CD4-positive, alpha-beta T cell treated with Interleukin-4 for 1 hour (primary cell): Measurements from ENCODE around the gene RPS27A.
A peak's percentile ranks its signal among the peaks of the same experiment; 100 is the strongest.
"Not testable (repeated sequence)": the region's sequence is repeated elsewhere in the genome, so short reads cannot be mapped to it uniquely, and the experiment has no call there.

Experiments used
- DNase-seq, 2 donors: peaks; one replicate each; pipeline ENCODE4 v3.0.0-alpha.2; 2020 to 2022

RPS27A gene

GRCh38 chr2:55239656-55240222, 7.3 kb downstream of the RPS27A start:
- DNase-seq, result no peak

DNA sequence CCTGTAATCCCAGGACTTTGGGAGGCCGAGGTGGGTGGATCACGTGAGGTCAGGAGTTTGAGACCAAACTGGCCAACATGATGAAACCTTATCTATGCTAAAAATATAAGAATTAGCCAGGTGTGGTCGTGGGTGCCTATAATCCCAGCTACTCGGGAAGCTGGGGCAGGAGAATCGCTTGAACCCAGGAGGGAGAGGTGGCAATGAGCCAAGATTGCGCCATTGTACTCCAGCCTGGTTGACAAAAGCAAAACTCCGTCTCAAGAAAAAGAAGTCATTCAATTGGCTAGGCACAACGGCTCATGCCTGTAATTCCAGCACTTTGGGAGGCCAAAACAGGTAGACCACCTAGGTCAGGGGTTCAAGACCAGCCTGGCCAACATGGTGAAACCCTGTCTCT, 9.1 kb downstream of the RPS27A start:
- DNase-seq, result not testable (repeated sequence)

DNA sequence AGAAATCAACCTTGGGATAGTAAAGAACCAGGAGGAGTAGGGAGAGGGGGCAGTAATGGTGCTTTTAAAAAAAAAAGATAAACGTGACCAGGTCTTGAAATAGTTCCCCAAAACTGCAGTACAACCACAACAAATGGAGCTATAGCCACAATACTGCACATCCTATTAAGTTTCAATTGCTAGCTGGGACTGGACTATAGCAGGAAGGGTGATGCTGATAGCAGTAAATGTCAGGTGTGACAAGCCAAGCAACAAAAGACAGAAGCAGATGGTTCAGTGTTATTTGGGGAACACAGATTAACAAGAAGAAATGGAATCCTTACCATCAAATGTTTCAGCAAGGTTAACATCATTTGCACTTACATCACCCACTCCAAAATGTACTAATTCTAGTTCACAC, 10.1 kb downstream of the RPS27A start:
- DNase-seq, result no peak

DNA sequence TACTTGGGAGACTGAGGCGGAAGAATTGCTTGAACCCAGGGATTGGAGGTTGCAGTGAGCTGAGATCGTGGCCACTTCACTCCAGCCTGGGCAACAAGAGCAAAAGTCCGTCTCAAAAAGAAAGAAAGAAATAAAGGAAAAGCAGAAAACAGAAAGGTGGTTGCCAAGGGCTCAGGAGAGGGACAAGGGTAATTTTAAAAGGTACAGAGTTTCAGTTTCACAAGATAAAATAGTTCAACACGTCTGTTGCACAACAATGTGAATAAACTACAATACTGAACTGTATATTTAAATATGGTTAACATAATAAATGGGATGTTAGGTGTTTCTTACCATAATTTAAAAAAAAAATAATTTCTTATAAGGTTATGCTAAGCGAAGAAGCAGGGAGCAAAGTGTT, 12.9 kb downstream of the RPS27A start:
- no peak for DNase-seq

DNA sequence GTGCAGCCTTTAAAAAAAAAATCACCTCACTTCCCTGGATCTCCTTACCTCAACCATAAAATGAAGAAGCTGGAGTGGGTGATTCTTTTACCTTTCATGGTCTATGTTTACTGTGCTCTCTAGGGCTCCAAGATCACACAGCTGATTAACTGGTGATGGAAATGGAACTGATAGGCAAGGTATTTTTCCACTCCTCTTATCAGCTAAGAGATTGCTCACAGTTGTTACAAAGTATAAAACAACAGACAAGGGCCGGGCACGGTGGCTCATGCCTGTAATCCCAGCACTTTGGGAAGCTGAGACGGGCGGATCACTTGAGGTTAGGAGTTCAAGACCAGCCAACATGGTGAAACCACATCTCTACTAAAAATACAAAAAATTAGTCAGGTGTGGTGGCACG, 14.5 kb downstream of the RPS27A start:
- no peak for DNase-seq

DNA sequence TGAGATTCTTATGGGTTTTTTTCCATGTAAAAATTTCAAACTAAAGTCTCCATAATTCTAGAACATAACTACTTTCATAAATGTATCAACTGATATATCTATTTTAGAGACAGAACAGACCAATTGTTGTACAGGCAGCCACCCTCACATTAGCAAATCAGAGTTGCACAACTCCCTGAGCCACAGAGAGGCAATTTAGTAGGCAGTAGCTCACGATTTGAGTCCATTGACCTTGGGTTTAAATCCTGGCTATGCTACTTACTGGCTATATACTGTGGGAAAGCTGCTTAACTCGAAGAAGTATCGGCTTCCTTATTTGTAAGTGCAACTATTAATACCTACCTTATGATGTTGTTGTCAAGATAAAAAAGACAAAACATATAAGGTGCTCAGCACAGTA, 20.3 kb downstream of the RPS27A start:
- no peak for DNase-seq

DNA sequence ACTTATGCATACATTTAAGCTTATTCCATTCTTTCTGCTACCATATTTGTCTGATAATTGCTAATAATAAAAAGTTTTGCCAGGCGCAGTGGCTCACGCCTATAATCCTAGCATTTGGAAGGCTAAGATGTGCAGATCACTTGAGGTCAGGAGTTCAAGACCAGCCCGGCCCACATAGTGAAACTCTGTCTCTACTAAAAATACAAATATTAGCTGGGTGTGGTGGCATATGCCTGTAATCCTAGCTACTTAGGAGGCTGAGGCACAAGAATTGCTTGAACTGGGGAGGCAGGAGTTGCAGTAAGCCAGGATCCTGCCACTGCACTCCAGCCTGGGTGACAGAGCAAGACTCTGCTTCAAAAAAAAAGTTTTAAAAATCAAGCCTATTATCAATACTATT, 27.1 kb downstream of the RPS27A start:
- DNase-seq, result not testable (repeated sequence)

DNA sequence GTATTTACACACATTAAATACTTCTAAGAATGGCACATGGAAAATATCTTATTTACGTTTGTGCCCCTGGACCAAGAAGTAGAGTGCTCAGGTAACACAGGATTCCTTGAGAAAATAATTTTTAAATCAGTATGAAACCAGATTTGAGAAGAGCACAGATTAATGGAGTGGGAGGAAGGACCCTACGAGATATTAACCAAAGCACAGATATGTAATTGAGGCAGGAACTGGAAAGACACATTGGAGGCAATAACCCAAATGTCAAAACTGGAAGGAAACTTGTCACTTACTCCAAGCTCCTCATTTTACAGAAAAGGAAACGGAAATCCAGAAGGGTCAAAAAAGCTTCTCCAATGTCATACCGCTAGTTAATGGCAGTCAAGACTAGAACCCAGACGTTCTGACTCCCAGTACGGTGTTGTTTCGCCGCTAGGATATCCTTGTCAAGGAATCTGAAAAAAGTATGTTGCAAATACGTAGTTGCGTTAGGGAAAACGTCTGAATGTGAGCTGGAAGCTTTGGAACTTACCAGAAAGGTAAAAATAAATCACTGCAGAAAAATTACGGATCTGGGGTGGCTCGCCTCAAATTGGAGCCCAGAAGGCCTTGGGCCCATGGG, 35.9 kb downstream of the RPS27A start:
- DNase-seq, result no peak

- DNase-seq, result peak; percentile 91
These were observed 36.6 kb downstream of the RPS27A start, which contains the start of gene MTIF2 for GRCh38 chr2:55268907-55269644. TSS of gene MTIF2 (minus strand) at chr2:55269231. CDS start at chr2:55263858, 5,373 bp downstream.

DNA sequence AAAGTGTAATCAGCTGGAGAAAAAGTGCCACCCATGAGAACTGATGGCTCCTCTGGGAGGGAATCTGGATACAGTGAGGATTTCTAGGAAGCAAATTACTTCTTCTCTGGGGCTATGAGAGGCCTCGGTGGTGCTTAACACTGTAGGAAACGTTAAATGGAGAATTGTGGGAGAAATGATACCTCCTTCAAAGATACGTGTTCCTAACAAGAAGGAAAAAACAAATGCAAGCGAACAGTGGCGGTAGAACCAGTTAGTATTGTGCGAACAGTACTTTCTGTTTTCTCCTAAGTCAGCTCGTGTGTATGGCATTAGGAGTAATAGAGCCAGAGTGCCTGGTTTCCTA, 37.1 kb downstream of the RPS27A start:
- peak in 1 of 2 donors; percentile 23 for DNase-seq

DNA sequence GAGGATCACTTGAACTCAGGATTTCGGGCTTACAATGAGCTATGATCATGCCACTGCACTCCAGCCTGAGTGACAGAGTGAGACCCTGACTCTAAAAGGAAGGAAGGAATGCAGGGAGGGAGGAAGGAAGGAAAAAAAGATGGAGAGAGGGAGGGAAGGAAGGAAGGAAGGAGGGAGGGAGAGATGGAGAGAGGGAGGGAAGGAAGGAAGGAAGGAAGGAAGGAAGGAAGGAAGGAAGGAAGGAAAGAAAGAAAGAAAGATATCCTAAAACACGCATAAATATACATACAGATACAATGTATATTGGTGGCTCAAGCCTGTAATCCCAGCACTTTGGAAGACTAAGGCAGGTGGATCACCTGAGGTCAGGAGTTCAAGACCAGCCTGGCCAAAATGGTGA, 41.9 kb downstream of the RPS27A start:
- DNase-seq, result not testable (repeated sequence)

DNA sequence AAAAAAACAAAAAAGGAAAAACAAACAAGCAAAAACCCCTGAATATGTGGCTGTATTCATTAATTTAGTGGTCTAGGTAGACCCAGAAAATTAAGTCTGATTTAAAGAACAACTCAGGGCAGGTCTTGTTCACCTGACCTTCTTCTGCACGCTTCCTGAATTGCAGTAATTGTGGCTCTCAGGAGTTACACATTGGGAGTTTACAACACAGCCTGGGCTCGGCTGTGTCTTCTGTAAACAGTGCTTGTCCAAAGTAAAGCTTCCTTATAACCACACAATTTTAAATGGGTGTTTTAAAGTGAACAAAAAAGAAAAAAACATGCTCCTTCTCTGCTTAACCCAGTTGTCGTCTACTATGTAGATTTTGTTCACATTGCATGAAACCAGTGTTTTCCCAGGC, 44.8 kb downstream of the RPS27A start:
- no peak for DNase-seq

DNA sequence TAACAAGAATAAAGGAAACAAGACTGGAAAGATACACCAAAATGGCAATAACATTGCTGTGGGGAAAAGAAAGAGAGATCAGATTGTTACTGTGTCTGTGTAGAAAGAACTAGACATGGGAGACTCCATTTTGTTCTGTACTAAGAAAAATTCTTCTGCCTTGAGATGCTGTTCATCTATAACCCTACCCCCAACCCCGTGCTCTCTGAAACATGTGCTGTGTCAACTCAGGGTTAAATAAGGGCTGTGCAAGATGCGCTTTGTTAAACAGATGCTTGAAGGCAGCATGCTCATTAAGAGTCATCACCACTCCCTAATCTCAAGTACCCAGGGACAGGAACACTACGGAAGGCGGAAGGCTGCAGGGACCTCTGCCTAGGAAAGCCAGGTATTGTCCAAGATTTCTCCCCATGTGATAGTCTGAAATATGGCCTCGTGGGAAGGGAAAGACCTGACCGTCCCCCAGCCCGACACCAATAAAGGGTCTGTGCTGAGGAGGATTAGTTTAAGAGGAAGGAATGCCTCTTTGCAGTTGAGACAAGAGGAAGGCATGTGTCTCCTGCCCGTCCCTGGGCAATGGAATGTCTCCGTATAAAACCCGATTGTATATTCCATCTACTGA, 46.8 kb downstream of the RPS27A start:
- not testable (repeated sequence) for DNase-seq

DNA sequence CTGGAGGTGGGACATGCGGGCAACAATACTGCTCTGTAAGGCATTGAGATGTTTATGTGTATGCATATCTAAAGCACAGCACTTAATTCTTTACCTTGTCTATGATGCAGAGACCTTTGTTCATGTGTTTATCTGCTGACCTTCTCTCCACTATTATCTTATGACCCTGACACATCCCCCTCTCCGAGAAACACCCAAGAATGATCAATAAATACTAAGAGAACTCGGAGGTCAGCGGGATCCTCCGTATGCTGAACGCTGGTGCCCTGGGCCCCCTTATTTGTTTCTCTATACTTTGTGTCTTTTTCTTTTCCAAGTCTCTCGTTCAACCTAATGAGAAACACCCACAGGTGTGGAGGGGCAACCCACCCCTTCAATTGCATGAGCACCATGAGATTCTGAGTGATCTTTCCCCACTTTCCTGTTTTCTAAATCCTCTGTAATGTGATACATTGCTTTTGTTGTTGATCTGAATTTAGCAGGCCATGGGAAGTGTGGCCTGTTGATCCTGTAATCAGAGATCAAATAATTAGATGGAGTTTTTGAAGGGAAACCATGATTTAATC, 47.5 kb downstream of the RPS27A start:
- DNase-seq, result not testable (repeated sequence)

- not testable (repeated sequence) for DNase-seq
These were observed 48.5 kb downstream of the RPS27A start for GRCh38 chr2:55280851-55281546.

DNA sequence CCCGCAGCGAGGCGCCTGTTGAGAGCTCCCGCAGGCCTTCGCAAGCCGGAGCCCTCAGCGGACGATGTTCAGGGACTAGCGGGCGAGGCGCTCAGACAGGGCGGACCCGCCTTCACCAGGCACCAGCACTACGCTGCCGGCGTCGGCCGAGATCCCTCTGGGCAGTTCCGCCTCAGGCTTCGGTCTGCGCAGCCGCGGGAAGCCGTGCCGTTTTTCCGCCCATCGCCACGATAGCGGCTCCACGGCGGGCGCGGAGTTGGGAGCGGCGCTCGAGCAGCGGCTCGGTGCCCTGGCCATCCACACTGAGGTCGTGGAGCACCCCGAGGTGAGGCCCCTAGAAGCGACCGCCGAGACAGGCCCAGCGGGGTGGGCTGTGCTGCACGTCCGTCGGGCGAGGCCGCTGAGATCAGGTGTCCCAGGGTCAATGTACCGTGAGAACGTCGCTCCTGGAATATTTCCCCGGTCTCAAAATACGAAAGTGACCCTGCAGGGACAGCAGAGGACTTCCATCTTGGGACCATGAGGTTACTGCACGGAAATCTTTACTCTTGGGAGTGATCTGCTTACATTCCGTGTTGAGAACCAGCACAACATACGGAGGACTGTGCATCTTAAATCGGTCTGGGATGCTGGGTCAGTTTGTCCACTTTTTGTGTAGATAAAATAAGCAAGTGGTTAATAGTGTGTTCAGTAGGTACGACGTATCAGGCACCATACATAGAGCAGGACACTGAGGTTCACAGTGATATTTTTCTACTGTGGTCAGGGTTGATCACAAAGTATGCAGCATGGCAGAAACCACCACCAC, 49.8 kb downstream of the RPS27A start:
- peak; percentile 88 to 89 for DNase-seq

DNA sequence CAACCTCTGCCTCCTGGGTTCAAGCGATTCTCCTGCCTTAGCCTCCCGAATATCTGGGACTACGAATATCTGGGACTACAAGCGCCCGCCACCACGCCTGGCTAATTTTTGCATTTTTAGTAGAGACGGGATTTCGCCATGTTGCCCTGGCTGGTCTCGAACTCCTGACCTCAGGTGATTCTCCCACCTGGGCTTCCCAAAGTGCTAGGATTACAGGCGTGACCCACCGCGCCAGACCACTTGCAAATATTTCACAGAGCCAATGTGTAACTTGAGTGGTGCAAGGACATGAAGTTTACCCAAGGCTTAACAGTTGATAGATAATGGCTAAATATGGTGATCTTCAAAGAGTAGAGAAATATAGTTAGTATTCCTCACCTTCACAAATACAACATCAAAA, 50.6 kb downstream of the RPS27A start:
- no peak for DNase-seq
